NCI-H2227 (cell line): ENCODE measurements around the gene CNOT11.
"Not testable (repeated sequence)": the region's sequence is repeated elsewhere in the genome, so short reads cannot be mapped to it uniquely, and the experiment has no call there.

ENCODE experiments used
- DNase-seq: peaks from one replicate; lab custom pipeline; 2025; ENCODE audit not compliant: unreplicated experiment; lab: John Stamatoyannopoulos, UW

CNOT11 gene

DNA sequence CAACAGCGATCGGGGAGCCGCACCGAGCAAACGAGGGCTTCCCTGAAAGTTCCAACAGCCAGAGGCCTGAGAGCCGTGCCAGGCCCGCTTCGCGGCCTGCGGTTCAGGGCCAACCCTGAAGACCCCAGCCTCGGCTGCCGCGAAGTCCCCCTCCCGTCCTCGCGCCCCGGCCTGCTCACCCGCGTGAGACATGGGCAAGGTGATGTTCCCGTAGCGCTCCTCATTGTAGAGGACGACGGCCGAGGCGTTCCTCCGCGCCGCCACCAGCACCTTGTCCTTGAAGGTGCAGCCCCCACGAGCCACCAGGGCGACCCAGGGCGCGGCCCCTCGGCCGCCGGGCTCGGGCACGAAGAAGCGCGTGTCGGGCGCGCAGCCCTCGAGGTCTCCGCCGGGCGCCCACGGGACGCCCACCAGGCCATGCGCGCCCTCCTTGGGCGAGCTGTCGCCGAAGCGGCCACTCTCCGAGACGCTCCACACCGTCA is 55.3 kb downstream of the CNOT11 start:
- peak; percentile 54 for DNase-seq

DNA sequence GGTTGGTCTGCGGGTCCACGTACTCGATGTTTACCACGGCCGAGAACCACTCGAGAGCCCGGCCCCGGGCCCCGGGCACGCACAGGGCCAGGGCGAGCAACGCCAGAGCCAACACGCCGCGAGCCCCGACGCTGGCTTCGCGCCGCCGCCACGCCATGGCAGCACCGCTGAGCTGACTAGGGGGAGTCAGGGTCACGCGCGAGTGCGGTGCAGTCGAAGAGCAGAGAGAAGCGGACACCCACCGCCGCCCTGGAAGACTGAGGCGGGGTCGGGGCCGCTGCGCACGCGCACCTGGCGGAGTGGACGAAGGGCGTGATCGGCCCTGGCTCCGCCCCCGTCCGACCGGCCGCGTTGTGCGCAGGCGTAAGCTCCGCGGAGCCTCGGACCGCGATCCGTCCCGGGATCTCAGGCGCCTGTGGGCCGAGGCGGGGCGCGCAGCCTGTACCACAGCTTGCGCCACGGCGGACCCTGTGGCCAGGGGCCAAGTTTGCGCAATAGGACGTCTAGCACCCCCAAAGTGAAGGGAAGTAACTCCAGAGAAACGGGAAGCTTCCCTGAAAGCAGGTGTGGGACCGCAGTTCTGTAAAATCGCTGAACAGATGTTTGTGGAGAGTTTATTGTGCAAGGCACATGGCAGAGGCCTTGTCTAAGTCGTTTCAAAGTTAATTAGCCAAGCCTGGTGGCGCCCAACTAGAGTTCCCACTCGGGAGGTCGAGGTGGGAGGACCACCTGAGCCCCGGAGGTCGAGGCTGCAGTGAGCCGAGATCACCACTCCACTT is 55.9 kb downstream of the CNOT11 start, which contains the start of gene RNF149:
TSS of gene RNF149 (minus strand) at position 270 of the 779 bp plus-strand sequence. CDS start at position 157, 113 bp downstream.
- peak; percentile 94 for DNase-seq

DNA sequence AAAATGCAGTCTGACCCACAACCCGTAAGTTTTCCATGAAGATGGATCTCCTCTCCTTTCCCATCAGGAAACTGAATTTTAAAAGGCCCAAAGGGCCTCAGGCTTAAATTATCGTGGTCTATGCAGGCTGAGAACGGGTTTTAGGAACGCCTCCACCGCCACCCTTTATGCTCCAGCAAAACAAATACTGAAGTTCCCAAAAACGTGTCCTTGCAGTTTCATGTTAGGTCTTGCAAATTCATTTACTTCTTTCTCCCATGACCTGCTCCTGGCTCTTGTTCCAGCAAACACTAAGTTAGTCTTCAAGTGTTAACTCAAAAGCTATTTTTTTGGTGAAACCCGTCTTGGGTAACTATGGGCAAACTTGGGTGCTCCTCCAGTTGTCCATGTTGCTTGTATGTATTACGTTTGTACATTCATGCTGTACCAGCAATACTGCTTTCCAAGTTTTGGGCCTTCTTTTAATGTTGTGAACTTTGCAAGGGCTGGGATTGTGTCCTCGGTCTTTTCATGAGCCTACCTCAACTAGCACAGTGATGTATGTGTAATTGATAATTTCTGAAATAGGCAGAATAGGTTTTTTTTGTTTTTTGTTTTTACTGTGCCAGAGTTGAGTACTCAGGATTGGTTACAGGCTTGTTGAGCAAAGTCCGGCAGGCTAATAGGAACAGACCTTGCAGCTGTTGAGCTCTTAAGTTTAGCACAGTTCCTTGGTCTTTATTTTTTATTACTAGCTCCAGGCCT is 57.6 kb downstream of the CNOT11 start:
- no peak for DNase-seq

- DNase-seq: no peak
Observed at GRCh38 chr2:101310834-101311695, 58.4 kb downstream of the CNOT11 start.

- no peak for DNase-seq
Observed at GRCh38 chr2:101311696-101312017, 59.0 kb downstream of the CNOT11 start.

DNA sequence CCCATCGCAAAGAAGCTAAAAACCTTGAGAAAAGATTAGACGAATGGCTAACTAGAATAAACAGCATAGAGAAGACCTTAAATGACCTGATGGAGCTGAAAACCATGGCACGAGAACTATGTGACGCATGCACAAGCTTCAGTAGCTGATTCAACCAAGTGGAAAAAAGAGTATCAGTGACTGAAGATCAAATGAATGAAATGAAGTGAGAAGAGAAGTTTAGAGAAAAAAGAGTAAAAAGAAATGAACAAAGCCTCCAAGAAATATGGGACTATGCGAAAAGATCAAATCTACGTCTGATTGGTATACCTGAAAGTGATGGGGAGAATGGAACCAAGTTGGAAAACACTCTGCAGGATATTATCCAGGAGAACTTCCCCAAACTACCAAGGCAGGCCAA is 63.9 kb downstream of the CNOT11 start:
- not testable (repeated sequence) for DNase-seq
